Breast epithelium (tissue), 3 donors: ENCODE measurements around the gene IFNGR2.

Source experiments
- POLR2A ChIP-seq: fragments of 450-650 bp; IDR thresholded peaks from one replicate; pipeline ENCODE4 v1.6.1; 2016; ENCODE audit warnings: antibody characterized with exemption, mild to moderate bottlenecking, moderate library complexity
- TF ChIP-seq, protein P1 (sequence below), 3 donors: fragments of 450-650 bp; IDR thresholded peaks; one replicate each; pipeline ENCODE4 v1.5.1; 2016 to 2017; ENCODE audit warnings: antibody characterized with exemption in 3 of 3, mild to moderate bottlenecking in 3 of 3, moderate library complexity in 3 of 3

DNA sequence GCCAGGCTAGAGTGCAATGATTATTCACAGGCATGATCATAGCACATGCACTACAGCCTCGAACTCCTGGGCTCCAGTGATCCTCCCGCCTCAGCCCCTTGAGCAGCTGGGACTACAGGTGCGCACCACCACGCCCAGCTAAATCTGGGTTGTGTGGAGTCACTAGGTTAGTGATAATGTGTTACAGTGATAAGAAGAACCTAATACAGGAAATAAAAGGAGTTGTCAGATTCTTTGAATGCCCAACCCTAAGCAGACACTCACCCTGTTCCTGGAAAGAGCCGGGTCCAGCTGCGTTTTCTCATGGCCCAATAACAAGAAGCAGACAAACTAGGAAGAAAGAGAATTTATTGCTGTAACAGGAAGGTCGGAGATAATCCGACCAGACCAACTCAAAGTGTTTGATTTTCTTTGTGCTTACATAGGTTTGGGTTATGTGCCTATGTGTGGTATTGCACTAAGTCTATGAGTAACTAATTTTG, 8.8 kb downstream of the IFNGR2 start:
- no peak for TF ChIP-seq POLR2A
- TF ChIP-seq, protein P1, sequence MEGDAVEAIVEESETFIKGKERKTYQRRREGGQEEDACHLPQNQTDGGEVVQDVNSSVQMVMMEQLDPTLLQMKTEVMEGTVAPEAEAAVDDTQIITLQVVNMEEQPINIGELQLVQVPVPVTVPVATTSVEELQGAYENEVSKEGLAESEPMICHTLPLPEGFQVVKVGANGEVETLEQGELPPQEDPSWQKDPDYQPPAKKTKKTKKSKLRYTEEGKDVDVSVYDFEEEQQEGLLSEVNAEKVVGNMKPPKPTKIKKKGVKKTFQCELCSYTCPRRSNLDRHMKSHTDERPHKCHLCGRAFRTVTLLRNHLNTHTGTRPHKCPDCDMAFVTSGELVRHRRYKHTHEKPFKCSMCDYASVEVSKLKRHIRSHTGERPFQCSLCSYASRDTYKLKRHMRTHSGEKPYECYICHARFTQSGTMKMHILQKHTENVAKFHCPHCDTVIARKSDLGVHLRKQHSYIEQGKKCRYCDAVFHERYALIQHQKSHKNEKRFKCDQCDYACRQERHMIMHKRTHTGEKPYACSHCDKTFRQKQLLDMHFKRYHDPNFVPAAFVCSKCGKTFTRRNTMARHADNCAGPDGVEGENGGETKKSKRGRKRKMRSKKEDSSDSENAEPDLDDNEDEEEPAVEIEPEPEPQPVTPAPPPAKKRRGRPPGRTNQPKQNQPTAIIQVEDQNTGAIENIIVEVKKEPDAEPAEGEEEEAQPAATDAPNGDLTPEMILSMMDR (IDR thresholded peaks at IDR 0.05) = no peak
